Measurements from ENCODE around the gene MRGPRX2. TPM values are rescaled to one million over a fixed set of nuclear protein-coding genes. Genes with fewer than 3 reads are reported as not detected.

Gene MRGPRX2
- total and polyA plus RNA-seq, 9 of the 15 experiments (the other 6 are each of a cell fraction or from before 2014, with no cell fraction given), result not detected

DNA sequence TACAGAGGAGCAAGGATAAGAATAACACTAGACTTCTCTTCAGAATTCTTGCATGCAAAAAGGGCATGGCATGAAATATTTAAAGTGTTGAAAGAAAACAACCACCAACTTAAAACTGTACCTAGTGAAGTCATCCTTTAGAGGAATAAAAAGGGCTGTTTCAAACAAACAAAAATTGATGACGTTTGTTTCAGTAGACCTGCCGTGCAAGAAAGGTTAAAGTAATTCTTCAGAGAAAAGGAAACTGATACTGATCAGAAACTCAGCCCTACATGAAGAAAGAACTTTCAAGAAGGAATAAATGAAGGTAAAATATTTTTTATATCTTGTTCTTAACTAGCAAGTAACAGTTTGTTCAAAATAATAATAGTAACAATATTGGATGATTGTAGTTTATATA is 27.5 kb downstream of the MRGPRX2 start (continued):
- TF ChIP-seq RFX7 (CRISPR knock-in tag; IDR thresholded peaks at IDR 0.05) (no peak), POLR2AphosphoS2 (IDR thresholded peaks at IDR 0.05; ENCODE audit: low read length) (no peak), DLX4 (CRISPR knock-in tag; IDR thresholded peaks at IDR 0.05) (no peak)

DNA sequence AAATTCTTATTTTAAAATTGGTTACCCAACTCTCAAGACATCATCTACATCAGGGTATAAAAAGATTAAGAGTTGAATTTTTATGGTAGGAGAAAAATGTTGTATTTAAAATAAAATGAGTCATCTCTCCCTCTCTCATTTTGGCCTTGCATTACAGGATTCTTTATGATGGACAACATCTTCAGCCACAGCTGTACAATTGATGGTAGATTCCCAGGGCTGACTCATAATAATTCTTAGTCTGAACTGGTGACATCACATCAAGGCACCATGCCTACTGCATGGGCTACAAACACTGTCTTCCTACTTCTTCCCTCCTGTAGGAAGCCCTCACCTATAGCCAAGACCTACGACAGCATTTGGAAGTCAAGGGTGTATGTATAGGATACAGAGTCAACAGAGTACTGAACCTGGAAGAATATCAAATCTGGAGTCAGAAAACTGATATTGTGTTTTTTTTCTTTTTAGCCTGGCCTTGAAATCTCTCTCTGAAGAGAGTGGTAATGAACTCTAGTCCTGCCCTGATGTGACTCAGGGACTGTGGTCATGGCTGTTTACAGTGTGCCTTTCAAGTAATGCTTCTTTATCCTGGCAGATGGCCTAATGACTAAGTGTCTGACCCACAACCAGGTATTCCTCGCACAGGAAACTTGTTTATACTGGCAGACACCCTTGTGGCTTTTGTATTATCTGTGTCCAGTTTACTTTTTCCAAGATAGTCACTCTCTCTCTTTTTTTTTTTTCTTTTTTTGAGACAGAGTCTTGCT is 32.5 kb downstream of the MRGPRX2 start:
- FAIRE-seq, result no peak
- no peak overlapping the region for H2AFZ ChIP-seq (ENCODE audit: low read depth, low read length)
- no peaks in the 10 kb centered on the region for H3K36me3 ChIP-seq (ENCODE audit: control insufficient read depth, insufficient read depth, low read length)
- in situ Hi-C loops (cut with MboI), result no loop called here
- intact Hi-C loops (cut with micrococcal nuclease), result no loop called here
- WGBS (ENCODE audit: insufficient coverage, low coverage, missing lambda C conversion rate), result 0% methylated on average over 2 of the region's 2 CpGs
- H3K79me2 ChIP-seq (ENCODE audit: control insufficient read depth, insufficient read depth, low read length), result no peaks in the 10 kb centered on the region
- H3K4me2 ChIP-seq (ENCODE audit: insufficient read depth, low read length), result no peak overlapping the region
- H4K20me1 ChIP-seq (replicated peaks; ENCODE audit: control insufficient read depth, insufficient read depth, low read length), result no peaks in the 10 kb centered on the region
- no peak for DNase-seq (ENCODE audit: extremely low read depth in 1 of 4, low spot score in 3 of 4)
- no peaks in the 10 kb centered on the region for H3K27me3 ChIP-seq (ENCODE audit: control insufficient read depth in 2 of 2, insufficient read depth in 2 of 2, low read length in 2 of 2)
- H3K9ac ChIP-seq (ENCODE audit: insufficient read depth in 1 of 2, low read depth in 2 of 2, low read length in 2 of 2), result no peak overlapping the region
- H3K4me1 ChIP-seq (replicated peaks in 1 of 2; ENCODE audit: control insufficient read depth in 2 of 2, insufficient read depth in 2 of 2, low read length in 2 of 2), result no peaks in the 10 kb centered on the region
- H3K9me1 ChIP-seq (ENCODE audit: control insufficient read depth, insufficient read depth, low read length), result no peaks in the 10 kb centered on the region
- CTCF ChIA-PET (ENCODE audit: low intra/inter-chr PET ratio), result no interaction called here
- no peak overlapping the region for H3K27ac ChIP-seq (ENCODE audit: extremely low read depth, low read depth, low read length)
- no peak for ATAC-seq
- no TSS peak for BruUV-seq (replicated peaks)
- H3K9me3 ChIP-seq (replicated peaks; ENCODE audit: control insufficient read depth, insufficient read depth, low read depth, low read length), result no peaks in the 10 kb centered on the region
- no peak overlapping the region for H3K4me3 ChIP-seq
- POLR2A ChIA-PET, result no interaction called here
- TF ChIP-seq GTF2B (IDR thresholded peaks at IDR 0.05; ENCODE audit: extremely low read depth, insufficient read length), result no peak
- no peak for TF ChIP-seq RB1 (IDR thresholded peaks at IDR 0.05; ENCODE audit: low read depth)
- no peak for TF ChIP-seq PBX2 (CRISPR knock-in tag; IDR thresholded peaks at IDR 0.05; ENCODE audit: low read depth)
- TF ChIP-seq PBX2 (tag; conservative IDR thresholded peaks at IDR 0.05; ENCODE audit: low read depth), result no peak
- TF ChIP-seq ZNF778 (CRISPR knock-in tag; IDR thresholded peaks at IDR 0.05), result no peak
- TF ChIP-seq YBX1 (IDR thresholded peaks at IDR 0.05), result no peak
- no peak for TF ChIP-seq NRF1 (conservative IDR thresholded peaks at IDR 0.05 in 1 of 2, IDR thresholded peaks at IDR 0.05 in 1 of 2)
- TF ChIP-seq ZNF518B (CRISPR knock-in tag; IDR thresholded peaks at IDR 0.05), result no peak
- TF ChIP-seq GATAD2A (IDR thresholded peaks at IDR 0.05), result no peak
- TF ChIP-seq ZNF507 (tag; conservative IDR thresholded peaks at IDR 0.05), result no peak
- TF ChIP-seq EWSR1 (IDR thresholded peaks at IDR 0.05; ENCODE audit: borderline replicate concordance, low read depth, partially characterized antibody), result no peak
